ENCODE measurements around the gene COL9A2.

COL9A2 gene

GRCh38 chr1:40270152-40270834 is 46.8 kb downstream of the COL9A2 start:
- no peak for TF ChIP-seq CTCF (IDR thresholded peaks at IDR 0.05; ENCODE audit: insufficient read depth, low read length, poor library complexity, severe bottlenecking)
- H3K36me3 ChIP-seq (ENCODE audit: control insufficient read depth, insufficient read depth, low read length): peaks cover 12% of the 10 kb centered on the region

GRCh38 chr1:40268211-40268610 is 48.9 kb downstream of the COL9A2 start:
- no peak overlapping the region for H3K4me3 ChIP-seq (replicated peaks; ENCODE audit: low read depth, low read length)
- H3K36me3 ChIP-seq (ENCODE audit: control insufficient read depth, insufficient read depth, low read length): peaks cover 6% of the 10 kb centered on the region
- H3K27me3 ChIP-seq (replicated peaks; ENCODE audit: control insufficient read depth, insufficient read depth, low read length): no peaks in the 10 kb centered on the region
- no peak for TF ChIP-seq CTCF (IDR thresholded peaks at IDR 0.05; ENCODE audit: insufficient read depth, low read length, poor library complexity, severe bottlenecking)
- DNase-seq (ENCODE audit: extremely low read depth, insufficient read length): no peak

More at GRCh38 chr1:40270152-40270834, 46.8 kb downstream of the COL9A2 start:
- Histone ChIP-seq H3K27me3 (replicated peaks; ENCODE audit: control insufficient read depth, insufficient read depth, low read length) (no peaks in the 10 kb centered on the region), H3K4me3 (replicated peaks; ENCODE audit: low read depth, low read length) (no peak overlapping the region)
- DNase-seq (ENCODE audit: extremely low read depth, insufficient read length): no peak

- Histone ChIP-seq H3K36me3 (ENCODE audit: control insufficient read depth, insufficient read depth, low read length) (peaks cover 5% of the 10 kb centered on the region), H3K27me3 (replicated peaks; ENCODE audit: control insufficient read depth, insufficient read depth, low read length) (no peaks in the 10 kb centered on the region), H3K4me3 (replicated peaks; ENCODE audit: low read depth, low read length) (no peak overlapping the region)
- TF ChIP-seq CTCF (IDR thresholded peaks at IDR 0.05; ENCODE audit: insufficient read depth, low read length, poor library complexity, severe bottlenecking): no peak
- no peak for DNase-seq (ENCODE audit: extremely low read depth, insufficient read length)
These were observed 49.3 kb downstream of the COL9A2 start for GRCh38 chr1:40267767-40268187.

GRCh38 chr1:40266786-40267535 is 50.1 kb downstream of the COL9A2 start:
- no peak overlapping the region for H3K4me3 ChIP-seq (replicated peaks; ENCODE audit: low read depth, low read length)
- H3K36me3 ChIP-seq (ENCODE audit: control insufficient read depth, insufficient read depth, low read length): peaks cover 7% of the 10 kb centered on the region
- H3K27me3 ChIP-seq (replicated peaks; ENCODE audit: control insufficient read depth, insufficient read depth, low read length): no peaks in the 10 kb centered on the region
- TF ChIP-seq CTCF (IDR thresholded peaks at IDR 0.05; ENCODE audit: insufficient read depth, low read length, poor library complexity, severe bottlenecking): no peak
- DNase-seq (ENCODE audit: extremely low read depth, insufficient read length): no peak

- no peaks in the 10 kb centered on the region for H3K27me3 ChIP-seq (replicated peaks; ENCODE audit: control insufficient read depth, insufficient read depth, low read length)
- peaks cover 8% of the 10 kb centered on the region for H3K36me3 ChIP-seq (ENCODE audit: control insufficient read depth, insufficient read depth, low read length)
- H3K4me3 ChIP-seq (replicated peaks; ENCODE audit: low read depth, low read length): no peak overlapping the region
- no peak for DNase-seq (ENCODE audit: extremely low read depth, insufficient read length)
- no peak for TF ChIP-seq CTCF (IDR thresholded peaks at IDR 0.05; ENCODE audit: insufficient read depth, low read length, poor library complexity, severe bottlenecking)
These were observed 51.2 kb downstream of the COL9A2 start for GRCh38 chr1:40265919-40266318.
